Stomach smooth muscle (tissue), 2 donors: ENCODE data around the gene ENPP4.
"Not testable (repeated sequence)": the region's sequence is repeated elsewhere in the genome, so short reads cannot be mapped to it uniquely, and the experiment has no call there.

Experiments
- H3K27ac ChIP-seq: one replicate; pipeline ENCODE4 v1.7.0; 2013; ENCODE audit warnings: mild to moderate bottlenecking, low read length, inconsistent platforms
- H3K27me3 ChIP-seq, 2 donors: one replicate each; pipeline ENCODE4 v1.7.0; 2013; ENCODE audit warnings: low read length in 2 of 2; ENCODE audit not compliant: insufficient read depth in 2 of 2, control insufficient read depth in 1 of 2
- H3K36me3 ChIP-seq, 2 donors: one replicate each; pipeline ENCODE4 v1.7.0; 2013; ENCODE audit warnings: low read length in 2 of 2; ENCODE audit not compliant: control insufficient read depth in 2 of 2, insufficient read depth in 2 of 2
- H3K4me1 ChIP-seq: one replicate; pipeline ENCODE4 v1.7.0; 2013; ENCODE audit warnings: low read length; ENCODE audit not compliant: control insufficient read depth, insufficient read depth
- H3K4me3 ChIP-seq, 2 donors: one replicate each; pipeline ENCODE4 v1.7.0; 2013; ENCODE audit warnings: low read length in 2 of 2
- H3K9ac ChIP-seq, 2 donors: one replicate each; pipeline ENCODE4 v1.7.0; 2013; ENCODE audit warnings: low read length in 2 of 2, mild to moderate bottlenecking in 1 of 2
- H3K9me3 ChIP-seq, 2 donors: one replicate each; pipeline ENCODE4 v1.7.0; 2013; ENCODE audit warnings: low read length in 2 of 2; ENCODE audit not compliant: control insufficient read depth in 2 of 2
- donor health status: healthy.
- donor health status: Pancreatic carcinoma.

ENPP4 gene

GRCh38 chr6:46103441-46104115 is 26.2 kb upstream of the ENPP4 start:
- Histone ChIP-seq H3K9me3 (peaks cover 0 to 3% of the 10 kb centered on the region in 2 donors), H3K36me3 (no peaks in the 10 kb centered on the region), H3K9ac (no peak overlapping the region), H3K27ac (no peak overlapping the region), H3K4me3 (no peak overlapping the region), H3K27me3 (no peaks in the 10 kb centered on the region), H3K4me1 (no peaks in the 10 kb centered on the region)

GRCh38 chr6:46104209-46104608 is 25.6 kb upstream of the ENPP4 start:
- Histone ChIP-seq H3K9ac (no peak overlapping the region), H3K36me3 (no peaks in the 10 kb centered on the region), H3K9me3 (peaks cover 0 to 3% of the 10 kb centered on the region in 2 donors), H3K4me1 (no peaks in the 10 kb centered on the region), H3K27me3 (no peaks in the 10 kb centered on the region), H3K27ac (no peak overlapping the region), H3K4me3 (no peak overlapping the region)

- H3K27me3 ChIP-seq, result no peaks in the 10 kb centered on the region
- no peak overlapping the region for H3K9ac ChIP-seq
Observed at GRCh38 chr6:46105568-46105967, 24.2 kb upstream of the ENPP4 start.

GRCh38 chr6:46113370-46113769 is 16.4 kb upstream of the ENPP4 start:
- Histone ChIP-seq H3K4me1 (no peaks in the 10 kb centered on the region), H3K9ac (no peak overlapping the region), H3K27ac (no peak overlapping the region), H3K4me3 (no peak overlapping the region), H3K9me3 (no peaks in the 10 kb centered on the region), H3K36me3 (no peaks in the 10 kb centered on the region), H3K27me3 (no peaks in the 10 kb centered on the region)

More at GRCh38 chr6:46105568-46105967, 24.2 kb upstream of the ENPP4 start:
- Histone ChIP-seq H3K9me3 (peaks cover 0 to 3% of the 10 kb centered on the region in 2 donors), H3K4me3 (no peak overlapping the region), H3K27ac (no peak overlapping the region), H3K4me1 (no peaks in the 10 kb centered on the region), H3K36me3 (no peaks in the 10 kb centered on the region)

- no peaks in the 10 kb centered on the region for H3K4me1 ChIP-seq
- no peaks in the 10 kb centered on the region for H3K36me3 ChIP-seq
- H3K9ac ChIP-seq, result no peak overlapping the region
- no peaks in the 10 kb centered on the region for H3K27me3 ChIP-seq
- H3K27ac ChIP-seq, result no peak overlapping the region
- H3K9me3 ChIP-seq, result no peaks in the 10 kb centered on the region
- H3K4me3 ChIP-seq, result no peak overlapping the region
Observed at GRCh38 chr6:46115634-46116033, 14.2 kb upstream of the ENPP4 start.

- H3K4me1 ChIP-seq, result no peaks in the 10 kb centered on the region
- no peaks in the 10 kb centered on the region for H3K36me3 ChIP-seq
- no peak overlapping the region for H3K9ac ChIP-seq
- no peaks in the 10 kb centered on the region for H3K9me3 ChIP-seq
- no peak overlapping the region for H3K4me3 ChIP-seq
- no peak overlapping the region for H3K27ac ChIP-seq
- no peaks in the 10 kb centered on the region for H3K27me3 ChIP-seq
Observed at GRCh38 chr6:46116289-46116688, 13.5 kb upstream of the ENPP4 start.

GRCh38 chr6:46118157-46118556 is 11.6 kb upstream of the ENPP4 start:
- H3K9ac ChIP-seq, result no peak overlapping the region
- H3K4me1 ChIP-seq, result no peaks in the 10 kb centered on the region
- no peak overlapping the region for H3K4me3 ChIP-seq
- no peak overlapping the region for H3K27ac ChIP-seq
- H3K27me3 ChIP-seq, result no peaks in the 10 kb centered on the region
- no peaks in the 10 kb centered on the region for H3K9me3 ChIP-seq
- H3K36me3 ChIP-seq, result no peaks in the 10 kb centered on the region

GRCh38 chr6:46118836-46119235 is 11.0 kb upstream of the ENPP4 start:
- no peak overlapping the region for H3K27ac ChIP-seq
- no peaks in the 10 kb centered on the region for H3K4me1 ChIP-seq
- no peaks in the 10 kb centered on the region for H3K36me3 ChIP-seq
- H3K9ac ChIP-seq, result no peak overlapping the region
- H3K4me3 ChIP-seq, result no peak overlapping the region
- no peaks in the 10 kb centered on the region for H3K27me3 ChIP-seq
- no peaks in the 10 kb centered on the region for H3K9me3 ChIP-seq

GRCh38 chr6:46119679-46120078 is 10.1 kb upstream of the ENPP4 start:
- H3K36me3 ChIP-seq, H3K4me1 ChIP-seq, H3K4me3 ChIP-seq, H3K27ac ChIP-seq, H3K27me3 ChIP-seq, H3K9ac ChIP-seq, H3K9me3 ChIP-seq: not testable (repeated sequence)

- H3K27ac ChIP-seq, result no peak overlapping the region
- H3K9ac ChIP-seq, result no peak overlapping the region
- no peak overlapping the region for H3K4me3 ChIP-seq
- no peaks in the 10 kb centered on the region for H3K27me3 ChIP-seq
- H3K36me3 ChIP-seq, result no peaks in the 10 kb centered on the region
- no peaks in the 10 kb centered on the region for H3K4me1 ChIP-seq
- no peaks in the 10 kb centered on the region for H3K9me3 ChIP-seq
Observed at GRCh38 chr6:46128476-46128875, 1.3 kb upstream of the ENPP4 start.

GRCh38 chr6:46129291-46129628 is 529 bp upstream of the ENPP4 start:
- peak overlapping the region; percentile 93 to 100 for H3K4me3 ChIP-seq
- no peaks in the 10 kb centered on the region for H3K4me1 ChIP-seq
- peak overlapping the region; percentile 79 to 91 for H3K9ac ChIP-seq
- H3K9me3 ChIP-seq, result no peaks in the 10 kb centered on the region
- H3K27me3 ChIP-seq, result no peaks in the 10 kb centered on the region
- H3K36me3 ChIP-seq, result no peaks in the 10 kb centered on the region
- no peak overlapping the region for H3K27ac ChIP-seq
